ENCODE data around the gene ADM2.

The ADM2 gene

DNA sequence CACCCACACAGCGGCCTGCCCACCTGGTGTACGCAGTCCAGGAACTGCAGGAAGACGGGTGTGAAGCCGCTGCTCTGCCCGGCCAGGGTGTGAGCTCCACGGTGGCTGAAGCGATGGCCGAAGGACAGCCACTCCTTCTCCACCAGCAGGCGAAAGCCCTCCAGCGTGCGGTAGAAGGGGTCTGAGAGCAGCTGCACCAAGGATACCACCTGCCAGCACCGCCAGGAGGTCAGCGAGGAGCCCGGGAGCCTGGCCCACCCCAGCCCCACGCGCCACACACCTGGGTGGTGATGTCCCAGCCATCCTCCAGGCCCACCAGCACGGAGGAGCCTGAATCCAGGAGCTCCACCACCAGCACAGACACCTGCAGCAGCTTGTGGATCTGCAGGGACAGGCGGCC is 26.1 kb upstream of the ADM2 start:
- no peak overlapping the region for H3K4me3 ChIP-seq (ENCODE audit: low read length)
- TF ChIP-seq ZNF274 (IDR thresholded peaks at IDR 0.05; ENCODE audit: low read depth, low read length), result no peak

DNA sequence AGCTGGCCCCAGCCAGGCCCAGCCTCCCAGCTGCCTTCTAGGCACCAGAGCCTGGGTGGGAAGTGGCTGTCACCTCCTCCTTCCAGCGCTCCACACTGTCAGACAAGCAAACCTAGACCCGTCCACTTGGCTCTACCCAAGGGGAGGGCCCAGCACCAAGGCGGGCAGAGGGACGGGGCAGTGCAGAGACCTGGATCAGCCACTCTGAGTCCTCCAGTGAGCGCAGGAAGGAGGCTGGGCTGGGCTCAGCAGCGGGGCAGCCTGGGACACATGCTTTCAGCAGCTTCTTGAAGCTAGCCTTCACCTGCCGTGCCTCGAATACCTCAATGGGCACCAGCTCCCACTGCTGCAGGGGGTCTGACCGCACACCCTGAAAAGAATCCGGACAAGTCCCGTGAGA is 25.3 kb upstream of the ADM2 start:
- TF ChIP-seq ZNF274 (IDR thresholded peaks at IDR 0.05; ENCODE audit: low read depth, low read length), result no peak
- H3K4me3 ChIP-seq (ENCODE audit: low read length), result no peak overlapping the region

DNA sequence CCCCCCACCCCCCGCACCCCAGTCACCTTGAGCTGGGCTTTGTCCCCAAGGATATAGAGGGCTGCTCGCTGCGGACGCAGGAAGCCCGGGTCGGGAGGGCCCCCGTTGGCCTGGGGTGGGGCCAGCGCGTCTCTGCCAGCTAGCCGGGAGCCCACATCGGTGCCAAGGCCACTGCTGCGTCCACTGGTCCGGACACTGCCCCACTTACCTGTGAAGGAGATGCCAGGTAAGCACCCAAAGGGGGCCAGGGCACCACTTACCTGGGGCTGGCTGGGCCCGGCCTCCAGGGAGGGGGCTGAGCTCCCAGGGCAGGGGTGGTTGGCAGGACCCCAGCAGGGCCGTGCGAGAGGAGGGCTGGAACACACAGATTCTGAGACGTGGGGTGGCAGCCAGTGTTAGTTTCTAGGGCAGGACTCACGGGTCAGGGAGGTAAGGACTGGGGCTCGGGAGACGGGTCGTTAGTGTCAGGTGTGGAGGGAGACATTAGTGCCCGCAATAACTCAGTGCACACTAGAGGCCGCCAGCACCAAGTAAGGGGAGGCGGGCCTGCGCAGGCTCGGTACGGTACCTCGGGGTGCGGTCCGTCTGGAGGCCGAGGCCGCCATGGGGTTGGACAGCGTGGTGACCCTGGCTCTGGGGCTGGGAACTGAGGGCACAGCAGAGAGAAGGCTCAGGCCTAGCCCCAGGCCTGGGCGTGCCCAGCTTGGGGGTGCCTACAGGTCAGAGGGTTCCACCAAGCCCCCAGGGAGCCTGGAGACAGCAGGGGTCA is 24.7 kb upstream of the ADM2 start:
- H3K4me3 ChIP-seq (ENCODE audit: low read length), result no peak overlapping the region
- TF ChIP-seq ZNF274 (IDR thresholded peaks at IDR 0.05; ENCODE audit: low read depth, low read length), result no peak

DNA sequence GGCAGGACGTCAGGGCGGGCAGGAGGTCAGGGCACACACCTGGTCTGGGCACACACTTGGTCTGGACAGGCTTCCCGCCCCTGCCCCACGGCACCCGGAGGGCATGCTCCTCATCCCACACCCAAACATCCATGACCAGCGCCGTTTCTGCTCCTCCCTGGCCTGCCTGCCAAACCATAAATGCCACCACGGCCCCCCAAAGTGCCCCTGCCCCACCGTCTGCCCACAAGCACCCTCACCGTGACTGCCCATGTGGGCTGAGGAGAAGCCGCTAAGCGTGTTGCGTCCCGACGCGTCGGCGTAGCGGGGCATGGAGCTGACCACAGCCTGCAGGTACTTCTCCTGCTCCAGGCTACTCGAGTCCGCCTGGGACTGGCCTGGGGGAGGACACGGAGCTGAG is 22.3 kb upstream of the ADM2 start:
- TF ChIP-seq ZNF274 (IDR thresholded peaks at IDR 0.05; ENCODE audit: low read depth, low read length), result no peak
- no peak overlapping the region for H3K4me3 ChIP-seq (ENCODE audit: low read length)

DNA sequence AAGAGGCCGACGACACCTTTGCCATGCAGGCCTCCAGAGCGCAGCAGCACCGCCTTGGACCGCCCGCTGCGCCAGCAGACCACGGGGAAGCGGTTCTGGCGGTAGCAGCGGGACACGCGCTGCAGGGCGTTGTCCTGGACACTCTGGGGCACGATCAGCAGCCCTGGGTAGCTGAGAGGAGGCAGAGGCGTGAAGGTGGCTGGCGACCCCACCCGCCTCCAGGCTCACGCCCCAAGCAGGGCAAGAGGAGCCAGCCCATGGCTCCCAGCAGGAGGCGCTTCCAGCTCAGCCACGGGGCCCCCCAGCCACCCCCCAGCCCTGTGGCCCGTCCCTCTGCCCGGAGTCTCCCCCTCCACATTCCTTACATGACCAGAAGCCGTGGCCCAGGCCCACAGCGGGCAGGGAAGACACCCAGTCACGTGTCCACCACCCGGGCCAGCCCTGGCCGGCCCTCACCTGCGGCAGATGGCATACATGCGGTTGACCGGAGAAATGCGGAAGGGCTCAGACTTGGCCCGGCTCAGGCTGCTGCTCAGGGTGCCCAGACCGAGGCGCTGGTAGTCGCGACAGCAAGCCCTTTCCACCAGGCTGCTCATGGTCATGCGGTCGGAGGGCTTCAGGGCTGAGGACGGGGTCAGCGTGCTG is 21.7 kb upstream of the ADM2 start:
- H3K4me3 ChIP-seq (ENCODE audit: low read length), result no peak overlapping the region
- no peak for TF ChIP-seq ZNF274 (IDR thresholded peaks at IDR 0.05; ENCODE audit: low read depth, low read length)

- no peak overlapping the region for H3K4me3 ChIP-seq (ENCODE audit: low read length)
- TF ChIP-seq ZNF274 (IDR thresholded peaks at IDR 0.05; ENCODE audit: low read depth, low read length), result no peak
Observed at GRCh38 chr22:50460938-50461337, 20.4 kb upstream of the ADM2 start.

GRCh38 chr22:50461536-50461935 is 19.8 kb upstream of the ADM2 start:
- TF ChIP-seq ZNF274 (IDR thresholded peaks at IDR 0.05; ENCODE audit: low read depth, low read length), result no peak

DNA sequence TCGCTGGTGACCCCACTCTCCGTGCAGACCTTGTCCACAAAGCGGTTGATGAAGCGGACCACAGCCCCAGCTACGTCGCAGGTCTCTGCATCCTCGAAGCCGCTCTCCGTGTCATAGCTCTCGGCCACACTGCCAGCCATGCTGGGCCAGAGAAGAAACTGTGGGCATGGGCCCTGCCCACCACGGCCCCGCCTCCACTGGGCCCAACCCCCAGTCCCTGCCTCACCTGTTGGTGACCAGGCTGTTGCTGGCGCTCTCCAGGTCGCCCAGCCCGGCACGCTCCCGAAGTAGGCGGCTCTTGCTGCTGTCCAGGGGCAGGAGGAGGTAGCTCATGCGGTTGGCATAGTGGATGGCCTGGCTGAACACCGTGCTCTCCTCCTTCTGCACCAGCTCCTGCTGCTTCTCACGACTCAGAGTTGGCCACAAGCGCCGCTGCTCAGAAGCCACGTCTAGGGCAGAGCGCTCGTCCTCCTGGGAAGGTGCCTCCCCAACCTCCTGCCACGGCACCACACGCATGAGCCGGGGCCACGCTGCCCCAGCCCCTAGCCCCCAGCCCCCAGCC is 19.3 kb upstream of the ADM2 start:
- TF ChIP-seq ZNF274 (IDR thresholded peaks at IDR 0.05; ENCODE audit: low read depth, low read length), result no peak
- no peak overlapping the region for H3K4me3 ChIP-seq (ENCODE audit: low read length)

More at GRCh38 chr22:50461536-50461935, 19.8 kb upstream of the ADM2 start:
- H3K4me3 ChIP-seq (ENCODE audit: low read length), result no peak overlapping the region

GRCh38 chr22:50463188-50463900 is 18.0 kb upstream of the ADM2 start:
- H3K4me3 ChIP-seq (ENCODE audit: low read length), result no peak overlapping the region
- TF ChIP-seq ZNF274 (IDR thresholded peaks at IDR 0.05; ENCODE audit: low read depth, low read length), result no peak

- H3K4me3 ChIP-seq (ENCODE audit: low read length), result no peak overlapping the region
- no peak for TF ChIP-seq ZNF274 (IDR thresholded peaks at IDR 0.05; ENCODE audit: low read depth, low read length)
Observed at GRCh38 chr22:50464451-50464850, 16.9 kb upstream of the ADM2 start.

DNA sequence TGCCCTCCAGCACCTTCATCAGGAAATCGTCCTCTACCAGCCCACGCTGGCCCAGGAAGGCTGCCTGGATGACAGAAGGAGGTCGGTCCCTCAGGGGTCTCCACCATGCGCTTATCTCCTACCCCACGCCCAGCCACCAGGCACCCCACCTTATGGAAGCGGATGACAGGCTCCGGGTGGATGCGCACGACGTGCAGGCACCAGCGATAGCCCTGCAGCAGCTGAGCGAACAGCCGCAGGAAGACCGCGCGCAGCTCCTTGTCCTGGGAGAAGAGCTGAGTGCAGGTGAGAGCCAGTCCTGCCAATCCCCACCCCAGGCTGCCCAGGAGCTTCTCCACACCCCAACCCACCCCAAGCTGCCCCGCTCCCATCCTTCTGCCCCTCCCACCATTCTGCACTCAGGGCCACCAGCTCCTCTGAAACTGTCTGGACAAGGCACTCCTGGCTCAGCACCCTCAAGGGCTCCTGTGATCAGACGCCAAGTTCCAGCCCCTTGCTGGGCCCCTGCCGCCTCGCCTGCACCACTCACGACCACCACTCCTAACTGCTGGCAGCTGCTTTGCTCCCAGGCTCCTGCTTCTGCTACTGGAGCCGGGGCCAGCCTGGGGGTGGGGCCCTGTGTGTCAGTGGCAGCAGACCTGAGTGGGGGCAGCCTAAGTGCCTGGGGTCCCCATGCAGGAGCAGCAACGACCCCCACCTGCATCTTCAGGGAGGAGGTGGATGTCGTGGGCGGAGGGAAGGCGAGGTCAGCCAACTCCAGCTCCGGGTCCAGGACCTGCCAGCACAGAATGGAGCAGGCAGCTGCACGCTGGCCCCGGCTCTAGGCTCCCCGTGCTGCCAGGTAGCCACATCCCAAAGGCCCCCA is 16.0 kb upstream of the ADM2 start:
- H3K4me3 ChIP-seq (ENCODE audit: low read length), result no peak overlapping the region
- TF ChIP-seq ZNF274 (IDR thresholded peaks at IDR 0.05; ENCODE audit: low read depth, low read length), result no peak

DNA sequence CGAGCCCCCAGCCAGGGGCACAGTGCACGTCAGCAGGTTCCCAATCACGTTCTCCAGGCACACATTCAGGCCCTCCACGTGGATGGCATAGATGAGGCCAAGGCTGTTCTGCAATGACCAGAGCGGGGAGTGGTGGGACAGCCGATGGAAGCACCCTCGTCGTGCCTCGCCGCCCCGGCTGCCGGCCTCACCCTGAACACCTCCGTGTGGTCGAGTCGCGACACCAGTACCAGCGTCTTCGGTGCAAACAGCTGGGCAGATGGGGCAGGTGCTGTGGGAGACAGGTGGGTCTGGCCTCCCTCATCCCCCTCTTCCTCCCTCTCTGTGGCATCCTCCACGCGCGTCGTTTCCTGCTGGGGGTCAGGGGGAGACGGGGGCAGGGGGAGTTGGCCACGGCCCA is 14.0 kb upstream of the ADM2 start:
- TF ChIP-seq ZNF274 (IDR thresholded peaks at IDR 0.05; ENCODE audit: low read depth, low read length), result no peak
- H3K4me3 ChIP-seq (ENCODE audit: low read length), result no peak overlapping the region

DNA sequence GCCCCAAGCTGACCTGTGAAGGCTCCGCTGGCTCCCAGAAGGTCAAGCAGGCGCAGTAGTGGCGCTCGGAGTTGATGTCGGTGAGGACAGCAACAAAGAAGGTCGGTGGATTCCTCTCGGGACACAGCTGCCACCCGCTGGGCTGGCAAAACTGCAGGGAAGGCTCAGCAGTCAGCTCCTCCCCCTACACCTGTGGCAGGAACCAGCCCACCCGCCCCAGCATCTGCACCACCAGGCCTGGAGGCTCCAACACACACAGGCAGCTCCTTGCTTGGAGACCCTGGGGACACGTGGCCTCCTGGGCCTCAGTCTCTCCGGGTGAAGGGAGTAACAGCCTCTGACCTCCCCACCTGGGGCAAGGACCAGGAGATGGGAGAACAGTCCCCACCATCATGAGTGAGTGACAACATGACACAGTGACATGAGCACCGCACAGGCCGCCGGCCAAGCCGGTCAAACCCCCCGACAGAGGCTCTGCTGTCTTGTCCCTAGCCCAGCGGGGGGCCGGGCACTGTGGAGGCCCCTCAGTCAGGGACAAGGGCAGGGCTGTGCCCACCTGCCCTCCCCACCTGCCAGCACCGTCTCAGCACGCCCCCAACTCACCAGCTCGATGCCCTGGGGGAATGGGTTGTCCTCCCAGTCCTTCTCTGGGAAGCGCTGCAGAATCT is 13.4 kb upstream of the ADM2 start:
- no peak overlapping the region; the same call in 1 of the 2 replicates for H3K4me3 ChIP-seq (ENCODE audit: low read length)
- no peak for TF ChIP-seq ZNF274 (IDR thresholded peaks at IDR 0.05; ENCODE audit: low read depth, low read length)
